HG02840 (cell line): ENCODE results near the gene MAP2K7.
"Not testable (repeated sequence)": the region's sequence is repeated elsewhere in the genome, so short reads cannot be mapped to it uniquely, and the experiment has no call there.

Experiments used
- ATAC-seq: cut with Tn5 transposase; IDR thresholded peaks from one replicate; pipeline ENCODE4 v1.9.1; 2021; ENCODE audit warnings: mild to moderate bottlenecking, moderate library complexity, moderate number of reproducible peaks; ENCODE audit not compliant: unreplicated experiment, low FRiP score

Gene MAP2K7

GRCh38 chr19:7918062-7918614 lies 14.5 kb downstream of the MAP2K7 start:
- not testable (repeated sequence) for ATAC-seq

GRCh38 chr19:7918615-7919421 lies 15.1 kb downstream of the MAP2K7 start:
- ATAC-seq, result no peak

GRCh38 chr19:7919610-7920518 lies 16.2 kb downstream of the MAP2K7 start, which contains the start of gene SNAPC2:
Gene SNAPC2, plus strand, starts transcription at chr19:7920338. Its CDS starts 29 bp downstream, at chr19:7920367.
- ATAC-seq, result peak; percentile 58

- ATAC-seq, result peak; percentile 42
Measured at GRCh38 chr19:7920519-7921301, 17.0 kb downstream of the MAP2K7 start.

GRCh38 chr19:7921302-7921966 lies 17.8 kb downstream of the MAP2K7 start:
- ATAC-seq, result no peak

GRCh38 chr19:7921967-7922835 lies 18.5 kb downstream of the MAP2K7 start:
- ATAC-seq, result no peak

GRCh38 chr19:7922836-7923195 lies 19.1 kb downstream of the MAP2K7 start:
- no peak for ATAC-seq

GRCh38 chr19:7923295-7924191 lies 19.9 kb downstream of the MAP2K7 start:
- no peak for ATAC-seq

GRCh38 chr19:7924241-7924640 lies 20.6 kb downstream of the MAP2K7 start:
- ATAC-seq, result no peak

GRCh38 chr19:7924651-7925170 lies 21.0 kb downstream of the MAP2K7 start:
- no peak for ATAC-seq

- ATAC-seq, result no peak
Measured at GRCh38 chr19:7925171-7925851, 21.6 kb downstream of the MAP2K7 start.

GRCh38 chr19:7926021-7926726 lies 22.5 kb downstream of the MAP2K7 start, which contains the start of gene CTXN1:
Gene CTXN1, minus strand, starts transcription at chr19:7926135. Its CDS starts 597 bp downstream, at chr19:7925538.
- ATAC-seq, result no peak

- no peak for ATAC-seq
Measured at GRCh38 chr19:7926727-7927604, 23.3 kb downstream of the MAP2K7 start.

- no peak for ATAC-seq
Measured at GRCh38 chr19:7927605-7928333, 24.1 kb downstream of the MAP2K7 start.

- no peak for ATAC-seq
Measured at GRCh38 chr19:7928334-7928706, 24.6 kb downstream of the MAP2K7 start.
